ENCODE data around the gene ANO1.

The ANO1 gene

GRCh38 chr11:70072861-70073755, 5.0 kb upstream of the ANO1 start:
- no peak overlapping the region for H3K9ac ChIP-seq (ENCODE audit: insufficient read length)
- no peaks in the 10 kb centered on the region for H3K36me3 ChIP-seq (ENCODE audit: insufficient read depth, low read length)
- TF ChIP-seq FOXP2 (optimal IDR thresholded peaks at IDR 0.05; ENCODE audit: control extremely low read depth, extremely low read length, insufficient read depth) (no peak), EZH2 (IDR thresholded peaks at IDR 0.05) (no peak), POLR2AphosphoS5 (IDR thresholded peaks at IDR 0.05; ENCODE audit: borderline replicate concordance, low read depth, low read length) (no peak)
- H3K4me3 ChIP-seq: no peak overlapping the region
- H3K27ac ChIP-seq: no peak overlapping the region
- DNase-seq (ENCODE audit: low read depth, low spot score): no peak
- no peaks in the 10 kb centered on the region for H3K9me3 ChIP-seq (ENCODE audit: low read depth, low read length)

DNA sequence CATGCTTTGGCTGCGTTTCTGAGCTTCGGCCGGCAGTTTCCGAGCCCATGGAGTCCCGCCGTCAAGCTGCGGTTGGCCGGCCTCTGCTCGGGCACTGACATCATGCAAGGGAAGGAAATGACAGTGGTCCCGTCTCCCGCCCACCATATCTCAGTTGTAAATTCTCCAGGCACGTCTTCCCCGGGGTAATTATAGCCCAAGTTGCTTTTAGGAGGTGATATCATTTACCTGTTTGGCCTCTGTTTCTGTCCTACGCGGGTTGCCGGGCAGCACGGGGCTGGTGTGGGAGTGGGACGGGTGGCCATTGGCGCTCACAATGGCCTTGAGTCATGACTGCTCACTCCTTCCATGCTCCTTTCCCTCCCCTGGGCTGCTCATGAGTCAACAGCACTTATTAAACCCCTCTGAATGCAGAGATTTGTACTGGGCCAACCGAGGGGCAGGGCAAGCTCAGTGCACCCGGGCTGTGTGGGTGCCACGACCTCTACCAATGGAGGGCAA, 4.2 kb upstream of the ANO1 start:
- H3K9me3 ChIP-seq (ENCODE audit: low read depth, low read length): no peaks in the 10 kb centered on the region
- DNase-seq (ENCODE audit: low read depth, low spot score): no peak
- H3K27ac ChIP-seq: no peak overlapping the region
- TF ChIP-seq EZH2 (IDR thresholded peaks at IDR 0.05): peak; percentile 52
- TF ChIP-seq FOXP2 (optimal IDR thresholded peaks at IDR 0.05; ENCODE audit: control extremely low read depth, extremely low read length, insufficient read depth): no peak
- no peak overlapping the region for H3K4me3 ChIP-seq
- H3K36me3 ChIP-seq (ENCODE audit: insufficient read depth, low read length): no peaks in the 10 kb centered on the region
- no peak overlapping the region for H3K9ac ChIP-seq (ENCODE audit: insufficient read length)

GRCh38 chr11:70074746-70075145, 3.4 kb upstream of the ANO1 start:
- Histone ChIP-seq H3K9me3 (ENCODE audit: low read depth, low read length) (no peaks in the 10 kb centered on the region), H3K4me3 (no peak overlapping the region), H3K9ac (ENCODE audit: insufficient read length) (no peak overlapping the region), H3K36me3 (ENCODE audit: insufficient read depth, low read length) (no peaks in the 10 kb centered on the region), H3K27ac (no peak overlapping the region)
- TF ChIP-seq FOXP2 (optimal IDR thresholded peaks at IDR 0.05; ENCODE audit: control extremely low read depth, extremely low read length, insufficient read depth): no peak
- TF ChIP-seq POLR2AphosphoS5 (IDR thresholded peaks at IDR 0.05; ENCODE audit: borderline replicate concordance, low read depth, low read length): no peak
- TF ChIP-seq EZH2 (IDR thresholded peaks at IDR 0.05): no peak
- DNase-seq (ENCODE audit: low read depth, low spot score): no peak

- Histone ChIP-seq H3K4me3 (no peak overlapping the region), H3K27ac (no peak overlapping the region), H3K9me3 (ENCODE audit: low read depth, low read length) (no peaks in the 10 kb centered on the region), H3K36me3 (ENCODE audit: insufficient read depth, low read length) (no peaks in the 10 kb centered on the region), H3K9ac (ENCODE audit: insufficient read length) (no peak overlapping the region)
- DNase-seq (ENCODE audit: low read depth, low spot score): no peak
- no peak for TF ChIP-seq POLR2AphosphoS5 (IDR thresholded peaks at IDR 0.05; ENCODE audit: borderline replicate concordance, low read depth, low read length)
- TF ChIP-seq EZH2 (IDR thresholded peaks at IDR 0.05): no peak
- TF ChIP-seq FOXP2 (optimal IDR thresholded peaks at IDR 0.05; ENCODE audit: control extremely low read depth, extremely low read length, insufficient read depth): no peak
Measured at GRCh38 chr11:70075836-70076235, 2.3 kb upstream of the ANO1 start.

- no peak for DNase-seq (ENCODE audit: low read depth, low spot score)
- no peak for TF ChIP-seq POLR2AphosphoS5 (IDR thresholded peaks at IDR 0.05; ENCODE audit: borderline replicate concordance, low read depth, low read length)
- no peak for TF ChIP-seq FOXP2 (optimal IDR thresholded peaks at IDR 0.05; ENCODE audit: control extremely low read depth, extremely low read length, insufficient read depth)
- TF ChIP-seq EZH2 (IDR thresholded peaks at IDR 0.05): no peak
- no peak overlapping the region for H3K27ac ChIP-seq
Measured at GRCh38 chr11:70076461-70076931, 1.6 kb upstream of the ANO1 start.

GRCh38 chr11:70077411-70078094, 564 bp upstream of the ANO1 start:
- no peak overlapping the region for H3K9ac ChIP-seq (ENCODE audit: insufficient read length)

More at GRCh38 chr11:70076461-70076931, 1.6 kb upstream of the ANO1 start:
- H3K9me3 ChIP-seq (ENCODE audit: low read depth, low read length): no peaks in the 10 kb centered on the region
- no peak overlapping the region for H3K4me3 ChIP-seq
- H3K9ac ChIP-seq (ENCODE audit: insufficient read length): no peak overlapping the region
- no peaks in the 10 kb centered on the region for H3K36me3 ChIP-seq (ENCODE audit: insufficient read depth, low read length)

DNA sequence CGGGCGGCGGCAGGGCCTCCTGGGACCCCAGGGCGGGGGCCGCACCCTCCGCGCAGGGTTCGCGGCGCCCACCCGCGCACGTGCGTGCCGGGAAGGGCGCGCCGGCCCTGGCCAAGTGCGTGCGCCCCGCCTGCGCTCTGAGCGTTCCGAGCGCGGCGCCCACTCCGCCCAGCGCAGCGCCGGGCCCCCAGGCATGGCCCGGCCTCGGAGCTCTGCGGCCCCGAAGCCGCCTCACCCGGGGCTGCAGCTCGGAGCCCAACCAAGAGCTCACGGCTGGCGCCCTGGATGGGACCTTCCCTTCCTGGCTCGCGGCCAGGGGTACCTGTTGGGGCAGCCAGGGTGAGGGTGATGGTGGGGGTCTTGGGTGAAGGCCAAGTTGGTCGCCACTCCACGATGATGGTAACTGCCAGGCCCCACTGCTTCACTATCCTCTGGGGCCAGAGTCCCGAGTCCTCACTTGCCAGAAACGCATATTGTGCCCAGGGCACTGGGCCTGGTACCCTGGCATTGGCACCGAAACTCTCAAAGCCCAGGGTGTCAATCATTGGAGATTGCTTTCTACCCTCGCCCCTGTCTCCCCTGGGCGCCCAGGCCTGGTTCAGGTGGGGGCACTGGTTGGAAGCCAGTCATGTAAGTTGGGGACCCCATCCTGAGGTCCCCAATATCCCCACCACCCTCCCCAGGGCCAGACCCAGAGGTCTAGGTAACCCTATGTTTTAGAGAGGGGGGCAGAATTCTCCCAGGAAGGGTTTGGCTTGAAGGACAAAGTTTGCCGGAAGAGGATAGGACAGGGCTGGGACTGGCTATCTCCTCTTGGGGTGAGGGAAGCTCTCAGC, 882 bp downstream of the ANO1 start:
- Histone ChIP-seq H3K4me3 (no peak overlapping the region), H3K36me3 (ENCODE audit: insufficient read depth, low read length) (no peaks in the 10 kb centered on the region), H3K9me3 (ENCODE audit: low read depth, low read length) (no peaks in the 10 kb centered on the region), H3K9ac (ENCODE audit: insufficient read length) (no peak overlapping the region), H3K27ac (no peak overlapping the region)
- no peak for TF ChIP-seq EZH2 (IDR thresholded peaks at IDR 0.05)
- TF ChIP-seq POLR2AphosphoS5 (IDR thresholded peaks at IDR 0.05; ENCODE audit: borderline replicate concordance, low read depth, low read length): no peak
- TF ChIP-seq FOXP2 (optimal IDR thresholded peaks at IDR 0.05; ENCODE audit: control extremely low read depth, extremely low read length, insufficient read depth): no peak
- DNase-seq (ENCODE audit: low read depth, low spot score): no peak

More at GRCh38 chr11:70077411-70078094, 564 bp upstream of the ANO1 start:
- no peak for DNase-seq (ENCODE audit: low read depth, low spot score)
- H3K36me3 ChIP-seq (ENCODE audit: insufficient read depth, low read length): no peaks in the 10 kb centered on the region
- no peaks in the 10 kb centered on the region for H3K9me3 ChIP-seq (ENCODE audit: low read depth, low read length)
- no peak for TF ChIP-seq FOXP2 (optimal IDR thresholded peaks at IDR 0.05; ENCODE audit: control extremely low read depth, extremely low read length, insufficient read depth)
- no peak for TF ChIP-seq POLR2AphosphoS5 (IDR thresholded peaks at IDR 0.05; ENCODE audit: borderline replicate concordance, low read depth, low read length)
- TF ChIP-seq EZH2 (IDR thresholded peaks at IDR 0.05): no peak
- no peak overlapping the region for H3K27ac ChIP-seq
- no peak overlapping the region for H3K4me3 ChIP-seq

Data from SK-N-MC (cell line).